HEK293 (cell line): ENCODE measurements around the gene CALML3.

Source experiments
- CTCF ChIP-seq: fragments of 450-650 bp; formaldehyde crosslinking; IDR thresholded peaks from 2 replicates; pipeline ENCODE4 v1.5.1; 2016; ENCODE audit warnings: missing biosample characterization, missing genetic modification characterization
- HOXC10 ChIP-seq: sonication (generic); formaldehyde crosslinking; IDR thresholded peaks from 2 replicates; pipeline ENCODE4 v1.8.1; 2023; ENCODE audit warnings: mild to moderate bottlenecking, missing genetic modification reagents
- ZNF146 ChIP-seq: fragments of 450-650 bp; formaldehyde crosslinking; IDR thresholded peaks from 2 replicates; pipeline ENCODE4 v1.5.1; 2016; ENCODE audit warnings: missing biosample characterization, missing genetic modification characterization
- ZNF292 ChIP-seq: fragments of 450-650 bp; formaldehyde crosslinking; IDR thresholded peaks from 2 replicates; pipeline ENCODE4 v1.5.1; 2016; ENCODE audit warnings: low read depth, missing biosample characterization, missing genetic modification characterization, borderline replicate concordance
- ZNF585B ChIP-seq: fragments of 450-650 bp; formaldehyde crosslinking; IDR thresholded peaks from 2 replicates; pipeline ENCODE4 v1.5.1; 2016; ENCODE audit warnings: missing biosample characterization, missing genetic modification characterization

DNA sequence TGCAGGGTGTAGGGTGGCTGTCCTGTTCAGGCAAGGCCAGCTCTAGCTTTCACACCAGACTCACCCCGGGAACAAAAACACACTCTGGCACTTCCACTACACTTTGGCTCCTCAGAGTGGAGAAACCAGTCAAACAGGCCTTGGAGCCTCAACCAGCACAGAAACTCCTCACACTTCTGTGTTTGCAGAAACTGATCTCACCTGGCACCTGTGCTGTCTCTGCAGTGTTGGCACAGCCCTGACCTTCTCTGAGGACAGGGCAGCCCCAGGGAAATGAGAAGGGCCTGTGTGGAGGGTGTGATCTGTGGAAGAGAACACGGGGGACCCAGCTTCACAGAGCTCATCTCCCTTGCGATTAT, 21.3 kb upstream of the CALML3 start:
- TF ChIP-seq ZNF146 (tag by site-specific recombination), result no peak
- no peak for TF ChIP-seq CTCF (tag by site-specific recombination)
- no peak for TF ChIP-seq ZNF585B (tag by site-specific recombination)
- TF ChIP-seq ZNF292 (tag by site-specific recombination), result no peak
- TF ChIP-seq HOXC10 (CRISPR knock-in tag), result no peak
